HEK293T (cell line): ENCODE results near the gene RBMX.

Experiments
- ARNT ChIP-seq: fragments of 450-650 bp; IDR thresholded peaks from 2 replicates; pipeline ENCODE4 v1.6.1; 2017; ENCODE audit warnings: mild to moderate bottlenecking
- BHLHE40 ChIP-seq: fragments of 450-650 bp; IDR thresholded peaks from 2 replicates; pipeline ENCODE4 v1.6.1; 2016; ENCODE audit warnings: mild to moderate bottlenecking, moderate library complexity, borderline replicate concordance
- CTBP1 ChIP-seq: fragments of 450-650 bp; IDR thresholded peaks from 2 replicates; pipeline ENCODE4 v1.6.1; 2016; ENCODE audit warnings: borderline replicate concordance
- FOXA1 ChIP-seq: fragments of 450-650 bp; IDR thresholded peaks from 2 replicates; pipeline ENCODE4 v1.6.1; 2016; ENCODE audit warnings: mild to moderate bottlenecking
- FOXK2 ChIP-seq: fragments of 450-650 bp; IDR thresholded peaks from 2 replicates; pipeline ENCODE4 v1.6.1; 2016; ENCODE audit warnings: mild to moderate bottlenecking
- FOXM1 ChIP-seq: fragments of 450-650 bp; IDR thresholded peaks from 2 replicates; pipeline ENCODE4 v1.6.1; 2017; ENCODE audit warnings: mild to moderate bottlenecking, borderline replicate concordance
- HDGF ChIP-seq: fragments of 450-650 bp; IDR thresholded peaks from 2 replicates; pipeline ENCODE4 v1.6.1; 2017; ENCODE audit warnings: antibody characterized with exemption, borderline replicate concordance
- L3MBTL2 ChIP-seq: fragments of 450-650 bp; conservative IDR thresholded peaks from 2 replicates; pipeline ENCODE4 v1.6.1; 2016; ENCODE audit warnings: mild to moderate bottlenecking
- NFRKB ChIP-seq: fragments of 450-650 bp; IDR thresholded peaks from 2 replicates; pipeline ENCODE4 v1.6.1; 2016; ENCODE audit warnings: mild to moderate bottlenecking, moderate library complexity
- SP1 ChIP-seq: fragments of 450-650 bp; IDR thresholded peaks from 2 replicates; pipeline ENCODE4 v1.6.1; 2017
- SUZ12 ChIP-seq: fragments of 450-650 bp; IDR thresholded peaks from 2 replicates; pipeline ENCODE4 v1.6.1; 2016; ENCODE audit warnings: mild to moderate bottlenecking
- TARDBP ChIP-seq: fragments of 450-650 bp; IDR thresholded peaks from 2 replicates; pipeline ENCODE4 v1.6.1; 2016
- TF ChIP-seq, protein P1 (sequence below): fragments of 450-650 bp; IDR thresholded peaks from 2 replicates; pipeline ENCODE4 v1.6.1; 2016

DNA sequence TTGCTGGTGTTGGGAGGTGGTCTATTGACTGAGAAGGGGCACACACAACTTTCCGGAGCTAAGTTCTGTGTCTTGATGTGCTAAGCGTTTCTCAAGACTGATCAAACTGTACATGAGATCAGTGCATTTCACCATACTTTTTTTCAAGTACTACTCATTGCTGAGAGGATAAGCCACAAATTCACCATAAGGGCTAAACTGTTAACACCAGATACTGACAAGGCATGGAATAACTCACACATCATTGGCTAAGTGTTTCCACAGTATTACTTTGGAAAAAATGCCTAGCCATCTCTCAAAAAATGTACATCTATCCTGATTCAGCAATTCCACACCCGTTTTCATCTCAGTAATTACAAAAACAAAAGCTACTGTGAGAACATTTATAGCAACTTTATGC is 13.0 kb downstream of the RBMX start:
- no peak for TF ChIP-seq FOXK2
- no peak for TF ChIP-seq ARNT
- TF ChIP-seq SP1, result no peak
- TF ChIP-seq, protein P1, sequence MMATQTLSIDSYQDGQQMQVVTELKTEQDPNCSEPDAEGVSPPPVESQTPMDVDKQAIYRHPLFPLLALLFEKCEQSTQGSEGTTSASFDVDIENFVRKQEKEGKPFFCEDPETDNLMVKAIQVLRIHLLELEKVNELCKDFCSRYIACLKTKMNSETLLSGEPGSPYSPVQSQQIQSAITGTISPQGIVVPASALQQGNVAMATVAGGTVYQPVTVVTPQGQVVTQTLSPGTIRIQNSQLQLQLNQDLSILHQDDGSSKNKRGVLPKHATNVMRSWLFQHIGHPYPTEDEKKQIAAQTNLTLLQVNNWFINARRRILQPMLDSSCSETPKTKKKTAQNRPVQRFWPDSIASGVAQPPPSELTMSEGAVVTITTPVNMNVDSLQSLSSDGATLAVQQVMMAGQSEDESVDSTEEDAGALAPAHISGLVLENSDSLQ, result no peak
- TF ChIP-seq TARDBP, result no peak
- TF ChIP-seq FOXM1, result no peak
- TF ChIP-seq BHLHE40, result no peak
- TF ChIP-seq HDGF, result no peak
- TF ChIP-seq SUZ12, result no peak
- TF ChIP-seq L3MBTL2, result no peak
- TF ChIP-seq NFRKB, result no peak
- TF ChIP-seq FOXA1, result no peak
- no peak for TF ChIP-seq CTBP1
